ENCODE data around the gene RABEP2.

DNA sequence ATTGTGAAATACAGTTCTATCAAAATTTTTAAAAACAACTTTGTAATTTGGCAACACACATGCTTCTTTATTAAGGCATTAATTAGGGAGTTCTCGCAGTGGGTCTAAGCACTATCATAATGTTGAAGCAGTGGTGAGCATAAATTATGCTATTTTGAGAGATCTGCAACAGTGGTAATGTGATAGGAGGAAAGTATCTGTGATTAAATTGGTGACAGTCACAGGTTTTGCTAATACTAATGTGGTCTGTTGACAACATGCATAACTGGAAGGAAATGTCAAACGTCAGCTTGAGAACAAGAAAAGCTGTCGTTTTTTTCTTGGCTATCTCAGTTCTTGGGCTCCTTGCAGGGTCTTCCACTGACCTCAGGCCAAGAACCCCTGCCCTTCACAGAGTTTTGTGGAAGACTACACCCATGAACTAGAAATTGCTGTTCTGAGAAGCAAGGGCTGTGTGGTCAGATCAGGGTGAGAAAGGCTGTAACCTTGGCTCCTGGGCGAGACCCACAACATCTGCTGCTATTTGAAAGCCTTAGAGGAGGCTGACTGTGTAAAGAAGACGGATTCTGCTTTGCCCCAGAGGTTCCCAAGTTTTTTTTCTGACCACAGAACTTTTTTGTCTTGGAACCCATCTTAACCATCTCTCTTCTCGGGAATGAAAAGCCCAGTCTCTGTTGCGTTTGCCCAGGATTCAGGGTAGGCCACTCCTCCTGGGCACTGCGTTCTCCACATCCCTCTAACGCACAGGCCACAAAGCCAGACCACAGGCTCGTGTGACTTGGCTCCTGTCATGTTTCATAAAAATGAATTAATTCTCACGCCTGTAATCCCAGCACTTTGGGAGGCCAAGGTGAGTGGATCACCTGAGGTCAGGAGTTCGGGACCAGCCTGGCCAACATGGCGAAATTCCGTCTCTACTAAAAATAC lies 32.8 kb downstream of the RABEP2 start:
- TF ChIP-seq, protein P1, sequence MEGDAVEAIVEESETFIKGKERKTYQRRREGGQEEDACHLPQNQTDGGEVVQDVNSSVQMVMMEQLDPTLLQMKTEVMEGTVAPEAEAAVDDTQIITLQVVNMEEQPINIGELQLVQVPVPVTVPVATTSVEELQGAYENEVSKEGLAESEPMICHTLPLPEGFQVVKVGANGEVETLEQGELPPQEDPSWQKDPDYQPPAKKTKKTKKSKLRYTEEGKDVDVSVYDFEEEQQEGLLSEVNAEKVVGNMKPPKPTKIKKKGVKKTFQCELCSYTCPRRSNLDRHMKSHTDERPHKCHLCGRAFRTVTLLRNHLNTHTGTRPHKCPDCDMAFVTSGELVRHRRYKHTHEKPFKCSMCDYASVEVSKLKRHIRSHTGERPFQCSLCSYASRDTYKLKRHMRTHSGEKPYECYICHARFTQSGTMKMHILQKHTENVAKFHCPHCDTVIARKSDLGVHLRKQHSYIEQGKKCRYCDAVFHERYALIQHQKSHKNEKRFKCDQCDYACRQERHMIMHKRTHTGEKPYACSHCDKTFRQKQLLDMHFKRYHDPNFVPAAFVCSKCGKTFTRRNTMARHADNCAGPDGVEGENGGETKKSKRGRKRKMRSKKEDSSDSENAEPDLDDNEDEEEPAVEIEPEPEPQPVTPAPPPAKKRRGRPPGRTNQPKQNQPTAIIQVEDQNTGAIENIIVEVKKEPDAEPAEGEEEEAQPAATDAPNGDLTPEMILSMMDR (conservative IDR thresholded peaks at IDR 0.05; ENCODE audit: low read depth, low read length): no peak
- no peak for TF ChIP-seq EZH2 (IDR thresholded peaks at IDR 0.05; ENCODE audit: low read length, unreplicated experiment)

Measured in PC-3 (cell line).